NCI-H774 (cell line): Measurements from ENCODE around the gene TBC1D24.
"Not testable (repeated sequence)": the region's sequence is repeated elsewhere in the genome, so short reads cannot be mapped to it uniquely, and the experiment has no call there.

ENCODE experiments used
- DNase-seq: peaks from one replicate; lab custom pipeline; 2025; lab: John Stamatoyannopoulos, UW

Gene TBC1D24

GRCh38 chr16:2474877-2475412 lies at the start of gene TBC1D24:
Gene TBC1D24 (plus strand): TSS chr16:2475127. CDS start chr16:2496149, 21,022 bp downstream.
- peak; percentile 60 for DNase-seq

DNA sequence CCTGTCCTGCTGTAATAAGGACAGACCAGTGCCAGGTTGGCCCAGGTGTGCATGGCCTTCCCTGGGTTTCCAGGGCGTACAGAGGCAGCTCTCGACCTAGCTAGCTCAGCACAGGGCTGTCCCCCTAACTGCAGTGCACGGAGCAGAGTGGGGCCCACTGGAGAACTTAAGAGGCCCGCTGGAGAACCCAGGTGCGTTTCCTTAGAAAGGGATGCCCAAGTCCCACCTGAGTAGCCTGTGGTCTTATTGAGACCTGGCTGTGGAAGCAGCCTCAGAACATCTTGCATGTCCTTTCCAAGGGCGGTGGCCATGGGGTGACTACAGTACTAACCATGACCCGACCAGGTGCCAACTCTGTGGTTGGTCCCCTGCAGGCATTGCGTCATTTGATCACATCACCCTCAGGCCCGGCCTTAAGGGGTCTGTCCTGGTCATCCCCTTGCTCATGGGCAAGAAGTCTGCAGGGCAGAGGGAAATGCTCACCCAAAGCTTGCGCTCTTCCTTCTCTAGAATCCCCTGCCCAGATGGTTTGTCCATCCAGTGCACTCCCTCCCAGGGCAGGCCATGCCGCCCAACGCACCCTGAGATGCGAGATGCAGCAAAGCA lies 49.0 kb upstream of the TBC1D24 start:
- DNase-seq: no peak

DNA sequence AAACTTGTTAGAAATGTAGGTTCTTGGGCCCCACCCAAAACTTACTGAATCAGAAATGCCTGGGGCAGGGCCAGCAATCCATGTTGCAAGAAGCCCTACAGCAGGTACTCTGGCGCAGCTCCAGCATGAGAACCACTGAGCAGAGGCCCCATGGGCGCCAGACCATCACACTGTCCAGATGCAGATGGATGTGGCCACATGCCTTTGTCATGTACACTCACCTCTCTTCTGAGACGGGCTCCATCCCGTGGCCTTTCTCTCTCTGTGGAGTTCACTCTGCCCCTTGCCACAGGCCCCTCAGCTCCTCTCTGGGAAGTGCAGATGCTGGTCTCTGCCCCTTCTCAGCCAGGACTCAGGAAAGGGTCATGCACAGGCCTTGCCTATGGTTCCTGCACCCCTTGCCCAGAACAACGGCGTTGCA lies 48.0 kb upstream of the TBC1D24 start:
- no peak for DNase-seq

- no peak for DNase-seq
Observed at GRCh38 chr16:2427526-2427925, 47.4 kb upstream of the TBC1D24 start.

- DNase-seq: no peak
Observed at GRCh38 chr16:2428051-2428783, 46.7 kb upstream of the TBC1D24 start.

- DNase-seq: no peak
Observed at GRCh38 chr16:2428784-2429033, 46.2 kb upstream of the TBC1D24 start.

DNA sequence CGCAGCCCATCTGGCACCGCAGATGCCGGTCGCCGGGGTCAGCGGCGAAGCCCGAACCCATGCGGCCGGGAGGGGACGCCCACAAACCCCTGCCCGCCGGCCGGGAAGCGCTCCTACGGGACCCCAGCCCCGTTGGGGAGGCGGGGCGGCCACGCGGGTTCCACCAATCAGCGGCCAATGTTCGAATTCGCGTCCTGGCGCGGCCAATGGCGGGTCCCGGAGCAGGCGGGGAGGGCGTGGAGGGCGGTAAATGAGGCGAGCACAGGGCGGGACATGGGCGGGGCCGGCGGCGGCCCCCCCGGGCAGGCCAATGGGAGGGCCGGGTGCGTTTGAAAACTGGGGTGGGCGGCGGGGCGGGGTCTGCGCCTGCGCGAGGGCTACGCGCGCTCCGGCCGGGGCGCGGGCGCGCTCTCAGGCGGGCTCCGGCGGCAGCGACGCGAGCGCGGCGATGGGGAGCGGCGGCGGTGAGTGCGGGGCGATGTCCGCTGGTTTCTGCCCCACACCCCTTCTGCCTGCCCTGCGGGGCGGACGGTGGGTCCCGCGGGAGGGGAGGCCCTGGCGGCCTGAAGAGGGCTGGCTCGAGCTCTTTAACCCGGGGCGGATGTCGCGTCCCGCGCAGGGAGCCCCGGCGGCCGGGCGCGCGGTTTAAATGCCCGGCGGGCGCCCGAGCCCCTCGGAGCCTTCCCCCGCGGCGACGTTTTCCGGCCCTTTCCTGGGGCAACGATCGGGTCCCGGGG lies 45.7 kb upstream of the TBC1D24 start, which contains the start of gene CCNF:
TSS of gene CCNF (plus strand) at position 414 of the 737 bp plus-strand sequence. CDS start at position 449, 35 bp downstream.
- DNase-seq: peak; percentile 87

DNA sequence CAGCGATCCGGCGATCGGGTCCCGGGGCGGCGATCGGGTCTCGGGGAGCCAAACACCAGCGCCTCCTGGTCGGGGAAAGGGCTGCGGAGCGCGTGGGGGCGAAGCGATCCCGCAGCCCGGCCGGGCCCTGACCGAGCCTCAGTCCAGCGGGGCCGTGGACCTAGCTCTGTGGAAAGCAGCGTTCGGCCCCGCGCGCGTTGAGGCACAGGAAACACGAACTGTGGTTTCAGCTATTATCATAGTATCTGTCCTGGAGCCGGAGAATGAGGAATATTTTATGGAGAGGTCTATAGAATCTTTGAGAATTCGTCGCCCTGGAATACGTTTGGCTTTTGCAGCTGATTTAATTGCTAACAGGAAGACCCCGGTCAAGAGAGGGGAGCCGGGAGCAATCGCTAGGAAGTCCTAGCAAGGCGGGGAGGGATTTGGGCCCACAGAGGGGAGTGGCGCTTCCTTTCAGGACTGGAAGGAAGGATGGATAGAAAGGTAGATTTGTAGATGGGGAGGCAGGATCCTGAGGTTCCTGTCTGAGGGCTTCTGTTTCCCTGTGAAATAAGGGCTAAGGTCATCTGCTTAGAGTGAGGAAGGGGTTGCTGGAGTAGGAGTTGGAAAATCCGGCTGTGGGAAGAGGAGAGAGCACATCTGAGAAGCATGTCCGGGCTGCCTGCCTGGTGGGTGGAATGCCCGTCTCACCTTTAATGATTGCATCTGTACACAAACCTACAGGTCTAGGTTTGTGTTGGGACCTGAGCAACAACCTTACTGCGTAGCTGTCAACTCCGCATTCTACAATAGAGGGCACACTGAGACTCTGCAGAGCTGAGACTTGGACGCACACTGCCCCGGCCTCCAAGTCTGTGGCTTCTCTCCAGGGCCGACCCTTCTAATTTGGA lies 44.9 kb upstream of the TBC1D24 start:
- no peak for DNase-seq

DNA sequence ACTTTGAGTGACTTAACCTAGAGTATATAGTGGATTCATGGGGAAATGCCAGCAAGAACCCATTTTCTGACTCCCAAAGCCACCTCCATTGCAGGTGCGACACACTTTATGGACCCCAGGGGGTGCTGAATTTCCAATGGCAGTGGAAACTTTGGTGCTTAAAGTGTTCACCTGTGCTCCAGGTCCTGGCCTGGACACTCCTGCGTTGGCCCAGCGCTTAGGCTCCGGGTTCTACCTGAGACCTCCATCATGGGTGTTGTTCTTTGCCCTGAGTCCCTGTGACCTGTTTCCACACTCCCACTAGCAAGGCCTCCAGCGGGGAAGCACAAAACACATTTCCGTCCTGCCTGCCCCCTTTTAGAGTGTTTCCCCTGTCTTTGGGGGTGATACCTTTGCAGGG lies 42.6 kb upstream of the TBC1D24 start:
- no peak for DNase-seq

DNA sequence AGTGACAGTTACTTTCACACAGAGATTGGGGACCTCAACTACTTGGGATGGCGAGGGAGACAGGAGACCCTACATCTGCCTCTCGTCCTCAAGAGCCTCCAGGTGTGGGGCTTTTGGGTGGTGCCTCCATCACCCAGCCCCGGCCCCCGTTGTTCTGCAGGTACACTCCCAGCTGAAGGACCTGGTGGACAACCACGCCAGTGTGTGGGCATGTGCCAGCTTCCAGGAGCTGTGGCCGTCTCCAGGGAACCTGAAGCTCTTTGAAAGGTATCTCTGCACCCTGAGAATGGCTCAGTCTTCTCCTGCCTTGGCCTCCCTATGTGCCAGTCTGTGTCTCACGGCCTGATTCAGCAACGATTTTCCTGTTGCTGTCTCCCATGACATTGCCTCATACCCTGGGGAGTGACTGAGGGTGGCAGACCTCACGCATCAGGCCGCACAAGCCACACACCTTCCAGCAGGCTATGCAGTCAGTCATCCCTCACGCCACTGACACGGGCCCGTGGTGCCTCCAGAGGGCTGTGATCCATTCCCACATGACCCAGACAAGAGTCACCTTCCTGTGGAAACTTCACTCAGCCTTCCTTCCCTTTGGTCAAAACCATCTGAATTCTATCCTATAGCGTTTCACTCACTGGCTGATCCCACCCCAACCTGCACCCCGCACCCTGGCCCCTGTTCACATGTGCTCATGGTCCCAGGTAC lies 42.0 kb upstream of the TBC1D24 start:
- no peak for DNase-seq

DNA sequence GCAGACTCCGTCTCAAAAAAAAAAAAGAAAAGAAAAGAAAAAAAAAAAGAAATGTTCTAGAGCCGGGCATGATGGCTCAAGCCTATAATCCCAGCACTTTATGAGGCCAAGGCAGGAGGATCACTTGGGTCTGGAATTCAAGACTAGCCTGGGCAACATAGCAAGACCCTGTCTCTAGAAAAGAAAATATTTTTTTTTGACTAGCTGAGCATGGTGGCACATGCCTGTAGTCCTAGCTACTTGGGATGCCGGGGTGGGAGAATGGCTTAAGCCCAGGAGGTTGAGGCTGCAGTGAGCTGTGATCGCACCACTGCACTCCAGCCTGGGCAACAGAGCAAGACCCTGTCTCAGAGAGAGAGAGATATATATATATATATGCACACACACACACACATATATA lies 39.7 kb upstream of the TBC1D24 start:
- not testable (repeated sequence) for DNase-seq

DNA sequence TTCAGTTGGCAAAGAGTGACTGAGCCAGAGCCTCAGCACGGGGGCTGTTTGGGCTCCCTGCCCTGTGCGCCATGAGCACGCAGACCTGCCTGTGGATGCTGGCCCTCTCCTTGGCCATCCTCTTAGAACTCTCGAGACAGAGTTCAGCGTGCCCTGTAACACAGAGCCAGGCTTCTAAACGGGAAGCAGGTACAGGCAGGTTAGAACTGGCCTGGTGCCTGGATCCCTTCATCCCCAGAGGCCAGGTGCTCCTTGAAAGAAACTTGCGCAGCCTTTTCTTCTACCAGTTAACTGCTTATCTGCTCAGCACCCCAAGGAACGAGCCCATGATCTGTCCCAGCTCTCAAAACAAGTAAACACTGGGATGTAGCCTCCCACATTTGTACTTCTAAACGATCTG lies 38.8 kb upstream of the TBC1D24 start:
- no peak for DNase-seq

GRCh38 chr16:2437032-2437790 lies 37.7 kb upstream of the TBC1D24 start:
- DNase-seq: no peak

DNA sequence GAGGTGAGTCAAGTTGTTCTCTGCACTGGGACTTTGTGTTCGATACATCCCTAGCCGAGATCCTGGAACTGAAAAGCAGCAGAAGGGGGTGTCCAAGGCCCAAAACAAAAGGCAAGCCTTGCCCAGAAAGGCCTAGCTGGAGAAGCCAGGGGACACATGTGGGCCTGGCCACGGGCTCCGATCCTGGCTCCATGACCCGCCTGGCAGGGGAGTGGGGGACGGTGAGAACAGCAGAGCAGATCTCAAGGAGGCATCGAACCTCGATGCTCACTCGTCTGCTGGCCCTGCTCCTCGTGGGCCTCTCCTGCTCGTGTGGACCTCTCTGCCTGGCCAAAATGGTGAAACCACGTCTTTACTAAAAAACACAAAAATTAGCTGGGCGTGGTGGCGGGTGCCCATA lies 36.8 kb upstream of the TBC1D24 start:
- no peak for DNase-seq

- no peak for DNase-seq
Observed at GRCh38 chr16:2439598-2439997, 35.3 kb upstream of the TBC1D24 start.

DNA sequence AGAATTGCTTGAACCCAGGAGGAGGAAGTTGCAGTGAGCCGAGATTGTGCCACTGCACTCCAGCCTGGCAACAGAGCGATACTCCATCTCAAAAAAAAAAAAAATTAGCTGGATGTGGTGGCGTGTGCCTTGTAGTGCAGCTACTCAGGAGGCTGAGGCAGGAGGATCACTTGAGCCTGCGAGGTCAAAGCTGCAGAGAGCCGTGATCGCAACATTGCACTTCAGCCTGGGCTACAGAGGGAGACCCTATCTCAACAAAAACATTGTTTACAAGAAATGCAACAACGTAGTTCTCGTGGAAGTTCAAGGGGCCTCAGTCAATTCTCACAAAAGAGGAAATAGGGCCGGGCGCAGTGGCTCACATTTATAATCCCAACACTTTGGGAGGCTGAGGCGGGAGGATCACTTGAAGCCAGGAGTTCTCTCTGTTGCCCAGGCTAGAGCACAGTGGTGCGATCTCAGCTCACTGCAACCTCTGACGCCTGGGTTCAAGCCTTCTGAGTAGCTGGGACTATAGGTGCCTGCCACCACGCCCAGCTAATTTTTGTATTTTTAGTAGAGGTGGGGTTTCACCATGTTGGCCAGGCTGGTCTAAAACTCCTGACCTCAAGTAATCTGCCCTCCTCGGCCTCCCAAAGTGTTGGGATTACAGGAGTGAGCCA lies 33.7 kb upstream of the TBC1D24 start:
- not testable (repeated sequence) for DNase-seq

DNA sequence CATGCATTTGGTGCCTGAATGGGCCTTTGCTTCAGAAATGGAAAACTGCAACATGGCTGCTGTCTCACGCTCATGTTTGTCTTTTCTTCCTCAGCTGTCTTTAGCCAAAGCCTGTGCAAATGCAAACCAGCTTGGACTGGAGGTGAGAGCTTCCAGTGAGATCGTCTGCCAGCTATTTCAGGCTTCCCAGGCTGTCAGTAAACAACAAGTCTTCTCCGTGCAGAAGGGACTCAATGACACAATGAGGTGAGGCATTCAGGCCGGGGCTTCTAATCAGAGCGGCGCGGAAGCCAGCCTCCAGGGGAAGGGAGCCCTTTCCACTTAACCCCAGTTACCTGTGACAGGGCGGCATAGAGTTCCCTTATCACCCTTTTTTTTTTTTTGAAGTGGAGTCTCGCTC lies 31.4 kb upstream of the TBC1D24 start:
- DNase-seq: no peak

GRCh38 chr16:2447920-2448583 lies 26.9 kb upstream of the TBC1D24 start:
- DNase-seq: no peak

DNA sequence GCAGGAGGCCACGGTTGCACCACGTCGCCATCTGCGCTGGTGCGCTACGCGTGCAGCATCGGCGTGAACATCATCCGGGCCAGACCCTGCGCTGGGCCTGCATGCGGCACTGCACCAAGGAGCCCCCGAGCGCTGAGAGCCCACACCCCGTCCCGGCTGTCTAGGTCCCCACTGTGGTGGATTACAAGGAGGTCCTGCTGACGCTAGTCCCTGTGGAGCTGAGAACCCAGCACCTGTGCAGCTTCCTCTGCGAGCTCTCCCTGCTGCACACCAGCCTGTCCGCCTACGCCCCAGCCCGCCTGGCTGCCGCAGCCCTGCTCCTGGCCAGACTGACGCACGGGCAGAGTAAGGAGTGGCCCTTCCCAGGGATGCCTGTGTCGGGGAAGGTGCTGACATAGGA lies 25.8 kb upstream of the TBC1D24 start:
- DNase-seq: no peak
